HepG2 (cell line): ENCODE results near the gene PLD4. TPM values are rescaled to one million over a fixed set of nuclear protein-coding genes. Genes with fewer than 3 reads are reported as not detected.

Experiments used
- ATAC-seq: fragments of 200-7000 bp; cut with Tn5 transposase; 3 replicates; pipeline ENCODE4 v1.9.1; 2020; ENCODE audit warnings: mild to moderate bottlenecking, moderate library complexity
- BruUV-seq: library from RNA; stranded (reverse); fragments of 400-500 nt; replicated peaks from 2 replicates; lab custom pipeline; 2021; lab: Mats Ljungman, UMichigan
- CTCF ChIA-PET: fragments of 300-600 bp; formaldehyde crosslinking; extraction: SDS; loops from one replicate; lab custom pipeline; 2021; ENCODE audit warnings: low total read pairs, inconsistent platforms, low intra/inter-chr PET ratio; lab: Yijun Ruan, JAX
- POLR2A ChIA-PET: fragments of 350-600 bp; sonication (Branson Sonifier 250); formaldehyde crosslinking; loops from one replicate; lab custom pipeline; 2020; ENCODE audit warnings: antibody characterized with exemption, inconsistent platforms; lab: Yijun Ruan, JAX
- DNase-seq: peaks from one replicate; pipeline ENCODE4 v3.0.0-alpha.2; 2015; ENCODE audit warnings: low spot score
- FAIRE-seq: peaks from 3 replicates; lab custom pipeline; 2011; peaks lifted over from hg19 to GRCh38; lab: Jason Lieb, UNC
- H2AFZ ChIP-seq: one replicate; pipeline ENCODE4 v1.6.1; 2011; ENCODE audit warnings: low read length, inconsistent platforms
- H3K27ac ChIP-seq: fragments of 300-600 bp; 3 replicates; pipeline ENCODE4 v1.8.0; 2011; ENCODE audit warnings: mixed run types, mild to moderate bottlenecking, mixed read lengths, low read length, inconsistent platforms; ENCODE audit not compliant: insufficient read depth; ENCODE audit errors: extremely low read length
- H3K27me3 ChIP-seq, 2 experiments: fragments of 200-600 bp in 1 of 2; 2 replicates in 1 of 2; 3 replicates in 1 of 2; pipeline versions ENCODE4 v1.6.0 to v1.8.0; 2011; ENCODE audit warnings: low read length in 2 of 2, mild to moderate bottlenecking in 2 of 2, moderate library complexity in 2 of 2, inconsistent platforms in 1 of 2; ENCODE audit not compliant: insufficient read depth in 2 of 2, control insufficient read depth in 1 of 2
- H3K36me3 ChIP-seq, 2 experiments: fragments of 200-600 bp in 1 of 2; replicated peaks in 1 of 2; 2 replicates in 1 of 2; 3 replicates in 1 of 2; pipeline versions ENCODE4 v1.5.1 to v1.8.0; 2011; ENCODE audit warnings: low read length in 2 of 2, inconsistent platforms in 1 of 2; ENCODE audit not compliant: insufficient read depth in 2 of 2, control insufficient read depth in 1 of 2
- H3K4me1 ChIP-seq: 2 replicates; pipeline ENCODE4 v1.5.1; 2012; ENCODE audit warnings: low read length, inconsistent platforms; ENCODE audit not compliant: insufficient read depth
- H3K4me2 ChIP-seq: 2 replicates; pipeline ENCODE4 v1.6.0; 2011; ENCODE audit warnings: low read depth, low read length, inconsistent platforms
- H3K4me3 ChIP-seq, 3 experiments: fragments of 200-600 bp in 1 of 3; sonication (generic), shearing (Covaris generic) in 1 of 3; replicated peaks in 1 of 3; 2 replicates each; pipeline ENCODE4 v1.5.1; 2011 to 2016; ENCODE audit warnings: low read length in 3 of 3, inconsistent platforms in 2 of 3, low read depth in 2 of 3, mild to moderate bottlenecking in 2 of 3, control low read depth in 1 of 3, mixed read lengths in 1 of 3; ENCODE audit not compliant: insufficient read depth in 1 of 3
- H3K79me2 ChIP-seq: one replicate; pipeline ENCODE4 v1.6.1; 2011; ENCODE audit warnings: low read length, inconsistent platforms; ENCODE audit not compliant: insufficient read depth
- H3K9ac ChIP-seq: 2 replicates; pipeline ENCODE4 v1.6.0; 2011; ENCODE audit warnings: mild to moderate bottlenecking, low read depth, low read length, inconsistent platforms; ENCODE audit not compliant: insufficient read depth
- H3K9me3 ChIP-seq: 2 replicates; pipeline ENCODE4 v1.5.1; 2012; ENCODE audit warnings: mild to moderate bottlenecking, low read length
- H4K20me1 ChIP-seq: 2 replicates; pipeline ENCODE4 v1.6.0; 2011; ENCODE audit warnings: inconsistent platforms, mild to moderate bottlenecking, low read length, moderate library complexity; ENCODE audit not compliant: insufficient read depth
- AKAP8 ChIP-seq: sonication (generic); formaldehyde crosslinking; IDR thresholded peaks from 2 replicates; pipeline ENCODE4 v1.5.1; 2020; ENCODE audit warnings: mild to moderate bottlenecking, missing genetic modification reagents
- ATF1 ChIP-seq: IDR thresholded peaks from 2 replicates; pipeline ENCODE4 v1.6.1; 2016; ENCODE audit warnings: mild to moderate bottlenecking, control low read depth
- JUND ChIP-seq: sonication (generic); formaldehyde crosslinking; IDR thresholded peaks from 2 replicates; pipeline ENCODE4 v1.8.0; 2022; ENCODE audit warnings: mild to moderate bottlenecking, missing genetic modification reagents
- KMT2A ChIP-seq: sonication (generic); formaldehyde crosslinking; IDR thresholded peaks from 2 replicates; pipeline ENCODE4 v1.4.0; 2020; ENCODE audit warnings: missing genetic modification reagents
- MLX ChIP-seq: IDR thresholded peaks from 2 replicates; pipeline ENCODE4 v1.6.1; 2016
- NR2F6 ChIP-seq, 2 experiments: IDR thresholded peaks; 2 replicates each; pipeline ENCODE4 v1.6.1; 2016; ENCODE audit warnings: antibody characterized with exemption in 1 of 2, mild to moderate bottlenecking in 1 of 2
- ZNF253 ChIP-seq: sonication (generic); formaldehyde crosslinking; IDR thresholded peaks from 2 replicates; pipeline ENCODE4 v1.8.0; 2022; ENCODE audit warnings: mild to moderate bottlenecking, missing genetic modification reagents, borderline replicate concordance
- ZNF317 ChIP-seq: sonication (generic); formaldehyde crosslinking; IDR thresholded peaks from 2 replicates; pipeline ENCODE4 v1.5.0; 2020; ENCODE audit warnings: mild to moderate bottlenecking, missing genetic modification reagents
- ZNF563 ChIP-seq: sonication (generic); formaldehyde crosslinking; IDR thresholded peaks from 2 replicates; pipeline ENCODE4 v1.8.0; 2022; ENCODE audit warnings: mild to moderate bottlenecking, moderate library complexity, missing genetic modification reagents
- WGBS: methylation state at CpG from one replicate; pipeline ENCODE4 v1.1.6; 2017; ENCODE audit warnings: low lambda C conversion rate; 5-methylcytosine and 5-hydroxymethylcytosine counted together
- in situ Hi-C: cut with HindIII; loops from 2 replicates; pipeline ENCODE4 v1.10.0; 2017; ENCODE audit warnings: low pct_unique_long_range_greater_than_20kb; ENCODE audit not compliant: extremely low pct_ligation_motif_present
- intact Hi-C: fragments of 100-400 bp; cut with micrococcal nuclease; formaldehyde crosslinking; loops from one replicate; pipeline ENCODE4 v1.10.0; 2022; ENCODE audit not compliant: unreplicated experiment
- polyA plus RNA-seq, 8 experiments: library from polyadenylated mRNA; depleted of rRNA in 3 of 8; stranded (reverse) in 7 of 8; unstranded in 1 of 8; fragments of >200 nt; fragmentation: Illumina TruSeq in 4 of 8; extraction: Trizol in 4 of 8; gene quantifications; 2 replicates each; pipeline versions ENCODE4 v1.2.1 to v1.2.3, GENCODE V29; 2011 to 2016; ENCODE audit warnings: low read depth in 4 of 8, missing spikeins in 1 of 8, mixed read lengths in 1 of 8; ENCODE audit not compliant: insufficient read depth in 1 of 8
- total RNA-seq, 5 experiments: library from RNA; depleted of rRNA; stranded (reverse); fragments of >200 nt; fragmentation: Illumina TruSeq; extraction: Trizol; gene quantifications; 2 replicates each; pipeline ENCODE4 v1.2.3, GENCODE V29; 2016; ENCODE audit warnings: low read depth in 1 of 5

PLD4 gene
- total and polyA plus RNA-seq, 2 of the 13 experiments (the other 11 are each of a cell fraction or from before 2014, with no cell fraction given) = not detected

GRCh38 chr14:104974146-104974541 is 49.5 kb downstream of the PLD4 start:
- H3K4me3 ChIP-seq = no peak overlapping the region
- peaks cover 38% of the 10 kb centered on the region for H3K4me1 ChIP-seq
- DNase-seq = no peak
- no TSS peak for BruUV-seq
- ATAC-seq = no peak
- no peak overlapping the region for H3K9ac ChIP-seq
- no peaks in the 10 kb centered on the region for H3K9me3 ChIP-seq
- ChIA-PET POLR2A (no interaction called here), CTCF (interaction anchor here (6.7 kb wide), 1 partner anchor 71 kb away, joined by 146 read pairs; no protein-coding TSS in a partner anchor)
- intact Hi-C loops (no loop called here), in situ Hi-C loops (loop anchor here (5.0 kb wide), 1 partner anchor 73 kb away; no protein-coding TSS in a partner anchor)
- 24% methylated on average over 6 of the region's 13 CpGs for WGBS
- H2AFZ ChIP-seq = no peak overlapping the region
- no peak overlapping the region for H3K27ac ChIP-seq
- TF ChIP-seq ZNF253 (CRISPR knock-in tag) (no peak), KMT2A (CRISPR knock-in tag) (no peak), MLX (no peak), ZNF317 (CRISPR knock-in tag) (no peak), AKAP8 (CRISPR knock-in tag) (no peak), NR2F6 (IDR thresholded peaks at IDR 0.05) (no peak), NR2F6 (CRISPR knock-in tag; IDR thresholded peaks at IDR 0.05) (no peak), JUND (CRISPR knock-in tag) (no peak), ATF1 (no peak), ZNF563 (CRISPR knock-in tag) (no peak)
- no peak for FAIRE-seq
- no peaks in the 10 kb centered on the region for H3K36me3 ChIP-seq
- H3K79me2 ChIP-seq = no peaks in the 10 kb centered on the region
- H3K27me3 ChIP-seq = peaks cover 14 to 82% of the 10 kb centered on the region in 2 experiments
- no peak overlapping the region for H3K4me2 ChIP-seq
- H4K20me1 ChIP-seq = no peaks in the 10 kb centered on the region
